HEK293 (cell line): ENCODE data around the gene CTPS1.

Source experiments
- CTCF ChIA-PET: fragments of 350-600 bp; formaldehyde crosslinking; extraction: SDS; loops from one replicate; lab custom pipeline; 2021; ENCODE audit warnings: antibody characterized with exemption; lab: Yijun Ruan, JAX
- POLR2A ChIA-PET: fragments of 300-600 bp; formaldehyde crosslinking; extraction: SDS; loops from one replicate; lab custom pipeline; 2020; ENCODE audit warnings: antibody characterized with exemption, inconsistent platforms; lab: Yijun Ruan, JAX
- H3K27ac ChIP-seq: fragments of 200-500 bp; sonication (Bioruptor generic); 2 replicates; pipeline ENCODE4 v1.5.1; 2014; ENCODE audit warnings: low read depth, low read length, control low read depth, inconsistent platforms; ENCODE audit errors: extremely low read depth
- H3K36me3 ChIP-seq, 2 experiments: fragments of 200-500 bp in 1 of 2; sonication (Bioruptor generic) in 1 of 2; 1 replicate in 1 of 2; 2 replicates in 1 of 2; pipeline ENCODE4 v1.5.1; 2014 to 2017; ENCODE audit warnings: inconsistent platforms in 2 of 2, low read length in 2 of 2; ENCODE audit not compliant: control insufficient read depth in 2 of 2, insufficient read depth in 1 of 2
- H3K4me1 ChIP-seq: fragments of 200-500 bp; sonication (Bioruptor generic); 2 replicates; pipeline ENCODE4 v1.5.1; 2014; ENCODE audit warnings: mild to moderate bottlenecking, low read length, inconsistent platforms; ENCODE audit not compliant: control insufficient read depth, insufficient read depth
- H3K4me3 ChIP-seq: 2 replicates; pipeline ENCODE4 v1.5.1; 2011; ENCODE audit warnings: low read depth, mild to moderate bottlenecking, control low read depth, low read length, moderate library complexity
- H3K9me3 ChIP-seq: fragments of 200-500 bp; sonication (Bioruptor generic); 2 replicates; pipeline ENCODE4 v1.5.1; 2014; ENCODE audit warnings: low read depth, low read length, inconsistent platforms; ENCODE audit not compliant: control insufficient read depth, insufficient read depth
- ATF2 ChIP-seq: fragments of 450-650 bp; formaldehyde crosslinking; IDR thresholded peaks from 2 replicates; pipeline ENCODE4 v1.5.1; 2016; ENCODE audit warnings: missing biosample characterization, missing genetic modification characterization, low read depth
- BCL11A ChIP-seq: fragments of 450-650 bp; formaldehyde crosslinking; IDR thresholded peaks from 2 replicates; pipeline ENCODE4 v1.5.1; 2016; ENCODE audit warnings: low read depth, missing biosample characterization, missing genetic modification characterization
- GLI4 ChIP-seq: fragments of 450-650 bp; formaldehyde crosslinking; IDR thresholded peaks from 2 replicates; pipeline ENCODE4 v1.5.1; 2016; ENCODE audit warnings: missing biosample characterization, missing genetic modification characterization
- REST ChIP-seq: fragments of 450-650 bp; formaldehyde crosslinking; IDR thresholded peaks from 2 replicates; pipeline ENCODE4 v1.5.1; 2016; ENCODE audit warnings: missing biosample characterization, missing genetic modification characterization
- SP7 ChIP-seq: fragments of 450-650 bp; formaldehyde crosslinking; IDR thresholded peaks from 2 replicates; pipeline ENCODE4 v1.5.1; 2016; ENCODE audit warnings: missing biosample characterization, missing genetic modification characterization
- ZBTB17 ChIP-seq: fragments of 450-650 bp; formaldehyde crosslinking; IDR thresholded peaks from 2 replicates; pipeline ENCODE4 v1.5.1; 2016; ENCODE audit warnings: missing biosample characterization, missing genetic modification characterization
- ZNF121 ChIP-seq: fragments of 450-650 bp; formaldehyde crosslinking; IDR thresholded peaks from 2 replicates; pipeline ENCODE4 v1.5.1; 2016; ENCODE audit warnings: missing biosample characterization, missing genetic modification characterization
- ZNF138 ChIP-seq: fragments of 450-650 bp; formaldehyde crosslinking; IDR thresholded peaks from 2 replicates; pipeline ENCODE4 v1.5.1; 2016; ENCODE audit warnings: missing biosample characterization, missing genetic modification characterization, borderline replicate concordance
- ZNF202 ChIP-seq: fragments of 450-650 bp; formaldehyde crosslinking; IDR thresholded peaks from 2 replicates; pipeline ENCODE4 v1.5.1; 2016; ENCODE audit warnings: missing biosample characterization, missing genetic modification characterization, borderline replicate concordance
- ZNF26 ChIP-seq: fragments of 450-650 bp; formaldehyde crosslinking; IDR thresholded peaks from 2 replicates; pipeline ENCODE4 v1.5.1; 2016; ENCODE audit warnings: missing biosample characterization, missing genetic modification characterization
- ZNF514 ChIP-seq: fragments of 450-650 bp; formaldehyde crosslinking; IDR thresholded peaks from 2 replicates; pipeline ENCODE4 v1.5.1; 2016; ENCODE audit warnings: missing biosample characterization, missing genetic modification characterization
- ZNF639 ChIP-seq: fragments of 450-650 bp; formaldehyde crosslinking; IDR thresholded peaks from 2 replicates; pipeline ENCODE4 v1.5.1; 2016; ENCODE audit warnings: missing biosample characterization, missing genetic modification characterization
- ZNF747 ChIP-seq: fragments of 450-650 bp; formaldehyde crosslinking; IDR thresholded peaks from 2 replicates; pipeline ENCODE4 v1.5.1; 2016; ENCODE audit warnings: missing biosample characterization, missing genetic modification characterization
- ZSCAN30 ChIP-seq: fragments of 450-650 bp; IDR thresholded peaks from 2 replicates; pipeline ENCODE4 v1.5.1; 2018; ENCODE audit warnings: missing biosample characterization, mild to moderate bottlenecking, missing genetic modification characterization, moderate library complexity
- ZSCAN5A ChIP-seq: fragments of 450-650 bp; formaldehyde crosslinking; IDR thresholded peaks from 2 replicates; pipeline ENCODE4 v1.5.1; 2016; ENCODE audit warnings: missing biosample characterization, missing genetic modification characterization

CTPS1 gene

GRCh38 chr1:40938393-40938792, 41.1 kb upstream of the CTPS1 start:
- Histone ChIP-seq H3K9me3 (no peaks in the 10 kb centered on the region), H3K27ac (no peak overlapping the region), H3K4me3 (no peak overlapping the region), H3K4me1 (no peaks in the 10 kb centered on the region)
- no peak for TF ChIP-seq ZSCAN30 (tag by site-specific recombination)
- TF ChIP-seq GLI4 = no peak
- TF ChIP-seq, all 188 proteins: peak for 0
- ChIA-PET CTCF (interaction anchor here (1.2 kb wide), 1 partner anchor 87 kb away, joined by 7 read pairs; no protein-coding TSS in a partner anchor), POLR2A (no interaction called here)
- no peaks in the 10 kb centered on the region for H3K36me3 ChIP-seq

GRCh38 chr1:40939320-40940059, 40.0 kb upstream of the CTPS1 start:
- POLR2A ChIA-PET = no interaction called here
- no peak overlapping the region for H3K4me3 ChIP-seq
- no peak overlapping the region for H3K27ac ChIP-seq
- CTCF ChIA-PET = interaction anchor here (0.6 to 3.0 kb wide), 3 partner anchors 8 to 88 kb away, joined by 3 to 21 read pairs (median 3); no protein-coding TSS in a partner anchor
- no peaks in the 10 kb centered on the region for H3K36me3 ChIP-seq
- H3K9me3 ChIP-seq = no peaks in the 10 kb centered on the region
- H3K4me1 ChIP-seq = no peaks in the 10 kb centered on the region
- peak; percentile 39; the same call in 1 of the 2 replicates for TF ChIP-seq ZBTB17
- TF ChIP-seq BCL11A (tag by site-specific recombination) = no peak
- TF ChIP-seq SP7 (tag by site-specific recombination) = no peak

GRCh38 chr1:40944326-40944725, 35.2 kb upstream of the CTPS1 start:
- H3K36me3 ChIP-seq = no peaks in the 10 kb centered on the region
- H3K9me3 ChIP-seq = no peaks in the 10 kb centered on the region
- TF ChIP-seq ZNF26 (tag by site-specific recombination) = peak; percentile 31; the same call in 1 of the 2 replicates
- TF ChIP-seq ZNF202 (tag by site-specific recombination) = no peak
- TF ChIP-seq, all 188 proteins: peak for 1
- Histone ChIP-seq H3K27ac (no peak overlapping the region), H3K4me3 (no peak overlapping the region), H3K4me1 (no peaks in the 10 kb centered on the region)
- POLR2A ChIA-PET = no interaction called here
- CTCF ChIA-PET = interaction anchor here (0.8 to 15.4 kb wide), 2 partner anchors 9 to 90 kb away, joined by 3 to 415 read pairs; partner anchors contain the start of gene CITED4

GRCh38 chr1:40944841-40945430, 34.6 kb upstream of the CTPS1 start:
- H3K9me3 ChIP-seq = no peaks in the 10 kb centered on the region
- no peaks in the 10 kb centered on the region for H3K4me1 ChIP-seq
- no peak overlapping the region for H3K27ac ChIP-seq
- no peaks in the 10 kb centered on the region for H3K36me3 ChIP-seq
- ChIA-PET POLR2A (no interaction called here), CTCF (interaction anchor here (0.7 to 15.4 kb wide), 3 partner anchors 8 to 91 kb away, joined by 3 to 415 read pairs (median 3); partner anchors contain the start of gene CITED4)
- no peak overlapping the region for H3K4me3 ChIP-seq
- TF ChIP-seq REST (tag by site-specific recombination) (no peak), ZNF514 (tag by site-specific recombination) (no peak), ZNF747 (tag by site-specific recombination) (no peak), ZNF639 (tag by site-specific recombination) (no peak), ZNF121 (tag by site-specific recombination) (no peak), ZNF138 (tag by site-specific recombination) (no peak), ZSCAN5A (tag by site-specific recombination) (no peak), ATF2 (tag by site-specific recombination) (no peak)
